NCI-H2029 treated with DMSO at 0.1 percent for 48 hours (cell line): Measurements from ENCODE around the gene DNM1.
"Not testable (repeated sequence)": the region's sequence is repeated elsewhere in the genome, so short reads cannot be mapped to it uniquely, and the experiment has no call there.

Source experiments
- DNase-seq: peaks from one replicate; lab custom pipeline; 2025; lab: John Stamatoyannopoulos, UW

Gene DNM1

GRCh38 chr9:128276008-128276573, 72.9 kb downstream of the DNM1 start, which contains the start of gene SWI5:
Gene SWI5, plus strand, starts transcription at chr9:128276276.
- peak; percentile 99 for DNase-seq

DNA sequence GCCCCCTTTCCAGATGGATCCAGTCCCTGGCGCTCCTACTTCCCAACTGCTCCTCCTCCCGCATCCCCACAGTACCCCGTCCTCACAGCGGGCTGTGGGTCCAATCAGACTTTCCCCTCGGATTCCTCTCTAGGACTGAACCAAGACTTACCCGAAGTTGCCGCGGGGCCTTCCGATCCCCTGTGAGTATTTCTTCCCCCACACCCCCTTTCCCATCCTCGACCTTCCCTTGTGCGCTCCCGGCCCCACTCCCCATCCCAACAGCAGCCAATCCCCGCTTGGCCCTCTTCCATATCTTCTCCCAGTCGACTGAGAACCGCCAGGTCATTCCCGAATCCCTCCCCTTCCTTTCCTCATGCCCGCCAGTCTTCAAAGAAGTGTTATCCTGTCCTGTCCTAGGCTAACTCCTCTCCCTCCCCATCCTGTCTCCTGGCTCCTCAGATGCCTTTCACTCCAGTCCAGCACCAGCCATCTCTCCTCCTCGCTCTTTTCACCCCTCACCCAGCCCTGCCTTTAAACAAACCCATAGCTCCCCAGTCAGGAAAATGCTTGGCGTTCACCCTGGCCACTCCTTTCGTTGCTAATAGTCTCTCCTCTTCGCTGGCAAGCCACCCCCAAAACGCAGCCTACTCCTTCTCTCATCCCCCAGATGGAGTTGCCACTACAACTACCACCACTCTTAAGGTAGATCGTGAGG, 73.5 kb downstream of the DNM1 start:
- DNase-seq: no peak

- not testable (repeated sequence) for DNase-seq
Observed at GRCh38 chr9:128279088-128280073, 76.2 kb downstream of the DNM1 start.

DNA sequence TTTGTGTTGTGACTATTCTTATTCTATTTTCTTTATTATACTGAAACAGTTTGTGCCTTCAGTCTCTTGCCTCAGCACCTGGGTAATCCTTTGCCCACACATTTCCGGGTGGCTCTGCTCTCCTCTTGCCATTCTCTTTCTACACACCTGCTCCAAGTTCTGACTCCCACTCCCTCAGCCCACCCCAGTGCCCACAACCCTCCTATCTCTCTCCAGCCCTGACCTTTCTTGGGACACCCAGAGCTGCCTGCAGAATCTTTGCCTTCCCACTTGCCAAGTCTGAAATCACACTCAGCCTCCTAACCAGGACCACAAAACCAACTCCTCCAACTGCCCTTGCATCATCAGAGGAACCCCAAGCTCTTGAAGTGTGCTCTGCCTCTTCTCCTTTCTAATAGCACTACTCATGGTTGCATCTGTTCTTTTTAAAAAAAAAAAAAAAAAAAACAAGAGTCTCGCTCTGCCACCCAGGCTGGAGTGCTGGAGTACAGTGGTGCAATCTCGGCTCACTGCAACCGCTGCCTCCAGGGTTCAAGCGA, 77.0 kb downstream of the DNM1 start:
- no peak for DNase-seq

DNA sequence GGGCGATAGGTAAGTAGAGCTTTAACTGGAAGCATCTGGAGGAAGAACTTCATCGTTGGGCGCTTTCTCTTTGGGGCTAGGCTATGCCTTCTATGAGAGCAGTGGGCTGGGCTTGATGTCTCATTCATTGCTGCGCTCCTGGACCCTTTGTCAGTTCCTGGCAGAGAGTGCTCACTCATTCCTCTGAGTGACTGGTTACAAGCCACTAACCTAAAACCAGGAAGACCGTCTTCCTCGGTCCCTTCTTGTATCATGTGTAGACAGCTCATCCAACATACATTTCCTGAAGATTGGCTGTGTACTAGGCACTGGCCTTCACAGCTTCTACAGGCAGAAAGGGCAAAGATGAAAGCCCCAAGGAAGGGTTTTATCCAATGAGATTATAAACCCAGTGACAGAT, 79.3 kb downstream of the DNM1 start:
- DNase-seq: no peak

- DNase-seq: no peak
Observed at GRCh38 chr9:128285033-128285784, 82.0 kb downstream of the DNM1 start.

GRCh38 chr9:128286440-128286839, 83.3 kb downstream of the DNM1 start:
- peak; percentile 14 for DNase-seq

DNA sequence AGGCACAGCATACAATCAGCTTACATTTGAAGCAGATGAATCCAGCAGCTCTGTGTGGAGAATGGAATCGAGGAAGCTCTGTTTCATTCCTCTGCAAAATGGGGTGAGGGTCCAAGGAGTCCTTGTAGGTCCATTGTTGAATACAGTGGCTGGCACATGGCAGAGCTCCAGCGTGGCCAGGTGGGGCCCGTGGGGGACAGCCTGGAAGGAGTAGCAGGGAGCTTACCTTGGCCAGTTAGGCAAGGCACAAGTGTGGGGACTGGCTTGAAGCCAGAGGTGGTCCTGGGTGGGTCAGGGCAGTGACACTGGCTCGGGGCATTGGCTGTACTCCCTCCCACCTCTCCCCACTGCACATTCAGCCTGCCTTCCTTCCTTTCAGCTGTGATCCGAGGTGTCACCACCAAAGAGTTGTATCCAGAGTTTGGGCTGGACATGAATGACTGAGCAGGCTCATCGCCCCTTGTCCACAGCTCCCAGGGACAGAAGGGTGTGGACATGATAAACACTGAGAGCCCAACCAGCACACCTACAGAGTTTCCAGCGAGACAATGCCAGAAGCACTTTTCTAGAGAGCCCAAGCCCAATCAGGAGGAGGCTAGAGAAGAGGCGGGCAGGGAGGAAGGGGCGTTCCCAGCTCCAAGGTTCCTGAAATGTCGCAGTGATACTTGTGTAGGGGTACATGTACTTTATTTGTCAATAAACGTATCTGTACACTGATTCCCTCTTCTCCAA, 85.3 kb downstream of the DNM1 start:
- DNase-seq: no peak

- DNase-seq: no peak
Observed at GRCh38 chr9:128292009-128292408, 88.8 kb downstream of the DNM1 start.

DNA sequence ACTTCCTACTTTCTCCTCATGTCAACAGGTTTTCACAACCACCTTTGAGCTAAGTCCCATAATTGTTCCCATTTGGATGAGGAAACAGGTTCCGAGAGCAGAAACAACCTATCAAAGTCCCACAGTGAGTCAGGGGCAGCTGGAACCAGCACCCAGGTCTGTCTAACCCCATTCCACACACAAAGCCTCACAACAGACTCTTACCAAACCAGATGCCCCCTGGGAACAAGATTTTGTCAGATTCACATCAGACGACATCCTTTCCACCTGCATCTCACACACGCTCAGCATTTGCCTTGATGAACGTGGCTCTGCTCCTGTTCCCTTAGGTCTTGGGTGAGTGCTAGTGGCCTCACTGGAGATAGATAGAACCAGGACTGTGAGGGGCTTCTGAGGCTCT, 89.9 kb downstream of the DNM1 start:
- DNase-seq: no peak

DNA sequence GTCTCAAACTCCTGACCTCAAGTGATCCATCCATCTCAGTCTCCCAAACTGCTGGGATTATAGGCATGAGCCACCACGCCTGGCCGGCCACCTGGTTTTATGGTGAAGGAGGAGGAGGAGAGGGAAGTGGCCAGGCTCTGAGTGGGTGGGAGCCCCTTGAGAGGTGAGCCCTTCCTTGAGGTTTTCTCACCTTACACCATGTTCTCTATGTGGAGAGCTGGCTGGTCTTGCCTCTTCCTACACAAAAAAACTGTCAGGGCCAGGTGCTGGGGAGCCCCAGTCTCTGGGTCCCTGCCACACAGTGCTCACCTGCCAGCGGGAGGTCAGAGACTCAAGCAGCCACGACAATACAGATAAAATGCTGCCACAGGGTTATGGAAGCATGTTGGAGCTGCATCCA, 91.0 kb downstream of the DNM1 start:
- DNase-seq: no peak

- no peak for DNase-seq
Observed at GRCh38 chr9:128296340-128297220, 93.4 kb downstream of the DNM1 start.

DNA sequence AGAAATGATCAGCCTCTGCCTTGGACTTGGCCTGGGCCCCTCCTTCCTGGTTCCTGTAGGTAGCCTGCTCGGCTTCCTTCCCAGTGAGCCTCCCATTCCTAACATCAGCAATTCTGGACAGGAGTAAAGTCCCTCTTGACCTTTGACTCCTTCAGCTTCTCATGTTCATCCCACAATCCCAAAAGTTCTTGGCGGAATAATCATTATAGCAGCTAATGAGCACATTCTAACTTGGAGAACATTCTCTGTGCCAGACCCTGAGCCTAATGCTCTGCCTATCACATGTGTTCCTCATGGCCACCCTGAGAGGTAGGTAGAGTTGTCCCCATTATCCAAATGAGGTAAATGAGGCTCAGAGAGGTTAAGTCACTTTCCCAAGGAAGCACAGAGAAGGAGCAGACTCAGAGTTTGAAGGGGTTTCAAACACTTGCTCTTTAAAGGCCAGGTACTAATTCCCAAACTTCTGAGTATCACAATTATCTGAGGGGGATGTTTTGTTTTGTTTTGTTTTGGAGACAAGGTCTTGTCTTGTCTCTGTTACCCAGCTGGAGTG, 94.1 kb downstream of the DNM1 start:
- no peak for DNase-seq

DNA sequence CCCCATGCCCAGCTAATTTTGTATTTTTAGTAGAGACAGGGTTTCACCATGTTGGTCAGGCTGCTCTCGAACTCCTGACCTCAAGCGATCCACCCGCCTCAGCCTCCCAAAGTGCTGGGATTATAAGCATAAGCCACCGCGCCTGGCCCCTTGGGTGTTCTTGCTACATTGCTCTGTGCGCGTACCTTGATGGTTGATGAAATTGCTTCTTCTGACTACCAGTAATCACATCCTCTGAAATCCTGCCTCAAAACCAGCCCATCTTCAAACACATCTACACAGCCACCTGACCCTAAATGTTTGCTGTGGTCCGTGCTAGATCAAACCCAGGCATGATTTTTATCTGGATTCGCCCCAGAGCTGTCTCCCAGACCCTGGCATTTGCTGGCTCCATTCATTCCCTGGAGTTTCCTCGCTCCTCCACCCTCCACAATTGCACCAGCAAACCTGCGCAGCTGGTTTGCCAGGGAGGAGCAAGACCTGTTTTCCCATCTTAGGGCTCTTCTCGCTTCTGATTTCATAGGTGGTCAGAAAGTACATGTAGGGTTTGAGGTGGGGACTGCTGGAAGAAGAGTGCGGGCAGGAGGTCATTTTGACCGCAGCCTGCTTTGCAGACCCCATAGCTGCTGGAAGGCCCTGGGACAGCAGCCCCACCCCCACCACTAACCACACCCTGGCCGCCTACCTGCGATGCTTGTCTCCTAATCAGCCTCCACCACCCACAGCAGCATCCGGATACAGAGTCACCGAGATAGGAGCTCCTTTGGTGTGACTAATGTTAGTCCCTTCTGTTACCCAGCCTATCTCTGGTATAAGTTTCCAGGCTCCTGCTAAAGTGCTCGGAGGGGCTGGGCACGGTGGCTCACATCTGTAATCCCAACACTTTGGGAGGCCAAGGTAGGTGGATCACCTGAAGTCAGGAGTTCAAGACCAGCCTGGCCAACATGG, 95.6 kb downstream of the DNM1 start:
- DNase-seq: no peak

- DNase-seq: no peak
Observed at GRCh38 chr9:128304136-128304970, 101.2 kb downstream of the DNM1 start.
